MM.1S (cell line): ENCODE measurements around the gene ARHGAP31.
"Not testable (repeated sequence)": the region's sequence is repeated elsewhere in the genome, so short reads cannot be mapped to it uniquely, and the experiment has no call there.

Experiments
- DNase-seq: peaks from one replicate; pipeline ENCODE4 v3.0.0-alpha.2; 2015
- H2AFZ ChIP-seq: fragments of 300-600 bp; sonication (generic); 2 replicates; pipeline ENCODE4 v1.6.0; 2016; ENCODE audit warnings: antibody characterized with exemption, low read length
- H3F3A ChIP-seq: fragments of 300-600 bp; sonication (generic); 2 replicates; pipeline ENCODE4 v1.6.1; 2016; ENCODE audit warnings: mild to moderate bottlenecking, antibody characterized with exemption, low read length, moderate library complexity, mixed read lengths; ENCODE audit not compliant: insufficient read depth
- H3K27ac ChIP-seq: fragments of 300-600 bp; sonication (generic); 2 replicates; pipeline ENCODE4 v1.5.1; 2016; ENCODE audit warnings: mild to moderate bottlenecking, low read length
- H3K27me3 ChIP-seq: fragments of 300-600 bp; sonication (generic); replicated peaks from 2 replicates; pipeline ENCODE4 v1.6.0; 2016; ENCODE audit warnings: low read length; ENCODE audit not compliant: insufficient read depth
- H3K36me3 ChIP-seq: fragments of 300-600 bp; sonication (generic); replicated peaks from 2 replicates; pipeline ENCODE4 v1.6.1; 2016; ENCODE audit warnings: mild to moderate bottlenecking, low read length, mixed read lengths; ENCODE audit not compliant: insufficient read depth
- H3K4me1 ChIP-seq: fragments of 300-600 bp; sonication (generic); 2 replicates; pipeline ENCODE4 v1.6.1; 2016; ENCODE audit warnings: low read length, mixed read lengths
- H3K4me2 ChIP-seq: fragments of 300-600 bp; sonication (generic); 2 replicates; pipeline ENCODE4 v1.6.0; 2016; ENCODE audit warnings: low read depth, low read length
- H3K4me3 ChIP-seq: fragments of 300-600 bp; sonication (generic); 2 replicates; pipeline ENCODE4 v1.5.1; 2016; ENCODE audit warnings: low read length, mixed read lengths
- H3K79me2 ChIP-seq: fragments of 300-600 bp; sonication (generic); 2 replicates; pipeline ENCODE4 v1.6.1; 2016; ENCODE audit warnings: mixed run types, low read length, mixed read lengths
- H3K9ac ChIP-seq: fragments of 300-600 bp; sonication (generic); 2 replicates; pipeline ENCODE4 v1.6.1; 2016; ENCODE audit warnings: low read length, mixed read lengths
- H3K9me2 ChIP-seq: fragments of 300-600 bp; sonication (generic); replicated peaks from 2 replicates; pipeline ENCODE4 v1.6.1; 2016; ENCODE audit warnings: mild to moderate bottlenecking, low read length, mixed read lengths; ENCODE audit not compliant: insufficient read depth
- H3K9me3 ChIP-seq: fragments of 300-600 bp; sonication (generic); replicated peaks from 2 replicates; pipeline ENCODE4 v1.6.1; 2016; ENCODE audit warnings: mild to moderate bottlenecking, low read length, mixed read lengths; ENCODE audit not compliant: insufficient read depth
- H4K20me1 ChIP-seq: fragments of 300-600 bp; sonication (generic); 2 replicates; pipeline ENCODE4 v1.6.1; 2016; ENCODE audit warnings: mild to moderate bottlenecking, low read length, moderate library complexity, mixed read lengths; ENCODE audit not compliant: insufficient read depth
- CTCF ChIP-seq: fragments of 300-600 bp; sonication (generic); IDR thresholded peaks from 2 replicates; pipeline ENCODE4 v1.5.1; 2016; ENCODE audit warnings: antibody characterized with exemption, low read length, mixed read lengths
- EZH2 ChIP-seq: fragments of 300-600 bp; sonication (generic); optimal IDR thresholded peaks from 2 replicates; pipeline ENCODE3; 2017; ENCODE audit warnings: low read depth, mild to moderate bottlenecking, antibody characterized with exemption, low read length, mixed read lengths
- EZH2phosphoT487 ChIP-seq: fragments of 300-600 bp; sonication (generic); IDR thresholded peaks from 2 replicates; pipeline ENCODE4 v1.6.1; 2018; ENCODE audit warnings: antibody characterized with exemption, low read length

ARHGAP31 gene

GRCh38 chr3:119351581-119351980, 57.4 kb downstream of the ARHGAP31 start:
- Histone ChIP-seq H3K4me3 (no peak overlapping the region), H3K9me3 (no peaks in the 10 kb centered on the region), H2AFZ (no peak overlapping the region), H3K4me1 (peaks cover 14% of the 10 kb centered on the region), H3K9me2 (no peaks in the 10 kb centered on the region), H3K4me2 (peak overlapping the region; percentile 17; the same call in 1 of the 2 replicates), H3K79me2 (no peaks in the 10 kb centered on the region), H3K27ac (peak overlapping the region; percentile 20; the same call in 1 of the 2 replicates), H3K27me3 (no peaks in the 10 kb centered on the region), H3F3A (peaks cover 7% of the 10 kb centered on the region; the same call in 1 of the 2 replicates), H3K9ac (no peak overlapping the region), H3K36me3 (no peaks in the 10 kb centered on the region), H4K20me1 (no peaks in the 10 kb centered on the region)
- no peak for DNase-seq
- TF ChIP-seq EZH2phosphoT487 (no peak), CTCF (no peak), EZH2 (no peak)

- Histone ChIP-seq H4K20me1 (no peaks in the 10 kb centered on the region), H3K9ac (no peak overlapping the region), H3K79me2 (no peaks in the 10 kb centered on the region), H3K4me1 (peaks cover 19% of the 10 kb centered on the region), H3K27ac (peak overlapping the region; percentile 20; the same call in 1 of the 2 replicates), H3K27me3 (no peaks in the 10 kb centered on the region), H3K9me3 (no peaks in the 10 kb centered on the region), H3K36me3 (no peaks in the 10 kb centered on the region), H3K4me2 (peak overlapping the region; percentile 17; the same call in 1 of the 2 replicates), H2AFZ (no peak overlapping the region), H3K4me3 (no peak overlapping the region), H3K9me2 (no peaks in the 10 kb centered on the region), H3F3A (peaks cover 7% of the 10 kb centered on the region; the same call in 1 of the 2 replicates)
- TF ChIP-seq EZH2, result no peak
- TF ChIP-seq CTCF, result no peak
- no peak for TF ChIP-seq EZH2phosphoT487
- DNase-seq, result peak; percentile 60
Measured at GRCh38 chr3:119352034-119352609, 57.9 kb downstream of the ARHGAP31 start.

DNA sequence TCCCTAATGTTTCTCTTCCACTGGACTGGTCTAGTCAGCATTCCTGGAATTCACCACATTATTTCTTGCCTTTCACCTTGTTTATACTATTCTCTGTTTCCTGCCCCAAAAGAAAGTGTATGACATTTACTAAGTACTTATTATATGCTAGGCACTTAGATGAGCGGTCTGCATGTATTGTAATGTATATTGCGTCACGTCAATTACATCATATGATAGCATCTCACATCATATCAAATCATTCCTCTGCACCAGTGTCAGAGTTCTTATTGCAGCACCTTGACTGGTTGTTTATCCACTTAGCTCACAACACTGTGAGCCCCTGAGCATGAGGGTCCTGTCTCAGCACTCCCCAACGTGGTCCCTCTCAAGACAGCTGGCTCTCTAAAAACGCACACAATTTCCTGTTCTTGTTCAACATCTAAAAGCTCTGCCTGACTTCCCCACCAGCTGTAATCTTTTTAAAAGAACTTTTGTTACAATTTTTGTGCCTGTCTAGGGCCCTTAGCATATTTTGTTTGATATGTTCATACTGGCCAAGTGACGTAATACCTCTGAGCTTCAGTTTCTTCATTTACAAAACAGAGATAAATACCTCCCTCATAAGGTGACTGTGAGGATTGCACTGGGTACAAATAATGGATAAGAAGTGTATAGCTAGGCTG, 58.8 kb downstream of the ARHGAP31 start:
- Histone ChIP-seq H3K4me2 (no peak overlapping the region; the same call in 1 of the 2 replicates), H3K4me3 (no peak overlapping the region), H3K79me2 (no peaks in the 10 kb centered on the region), H4K20me1 (no peaks in the 10 kb centered on the region), H3K27ac (no peak overlapping the region), H3K9me2 (no peaks in the 10 kb centered on the region), H3K9ac (no peak overlapping the region), H3K27me3 (no peaks in the 10 kb centered on the region), H3F3A (peaks cover 7% of the 10 kb centered on the region; the same call in 1 of the 2 replicates), H2AFZ (no peak overlapping the region), H3K4me1 (peaks cover 20% of the 10 kb centered on the region), H3K9me3 (no peaks in the 10 kb centered on the region), H3K36me3 (no peaks in the 10 kb centered on the region)
- no peak for DNase-seq
- TF ChIP-seq EZH2phosphoT487 (no peak), CTCF (peak; percentile 30), EZH2 (no peak)

DNA sequence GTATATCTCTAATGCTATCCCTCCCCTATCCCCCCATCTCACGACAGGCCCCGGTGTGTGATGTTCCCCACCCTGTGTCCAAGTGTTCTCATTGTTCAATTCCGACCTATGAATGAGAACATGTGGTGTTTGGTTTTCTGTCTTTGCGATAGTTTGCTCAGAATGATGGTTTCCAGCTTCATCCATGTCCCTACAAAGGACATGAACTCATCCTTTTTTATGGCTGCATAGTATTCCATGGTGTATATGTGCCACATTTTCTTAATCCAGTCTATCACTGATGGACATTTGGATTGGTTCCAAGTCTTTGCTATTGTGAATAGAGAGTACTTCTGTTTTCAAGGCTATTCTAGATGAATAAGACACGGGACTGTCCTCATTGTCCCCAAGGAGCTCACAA, 61.4 kb downstream of the ARHGAP31 start:
- H3K4me3 ChIP-seq, H4K20me1 ChIP-seq, H3K9me3 ChIP-seq, H3K27ac ChIP-seq, H3K9me2 ChIP-seq, H3K79me2 ChIP-seq, H2AFZ ChIP-seq, H3K4me2 ChIP-seq, H3K9ac ChIP-seq, H3F3A ChIP-seq, H3K27me3 ChIP-seq, H3K36me3 ChIP-seq, DNase-seq: not testable (repeated sequence)
- H3K4me1 ChIP-seq, result peaks cover 20% of the 10 kb centered on the region
